Small intestine (tissue), 7 donors: ENCODE data around the gene TIAM1. TPM values are rescaled to one million over a fixed set of nuclear protein-coding genes. Genes with fewer than 3 reads are reported as not detected.
A peak's percentile ranks its signal among the peaks of the same experiment; 100 is the strongest.

Experiments
- DNase-seq, 2 donors: peaks; one replicate each; pipeline versions ENCODE4 v3.0.0 to v3.0.0-alpha.2; 2013
- FAIRE-seq: peaks from 2 replicates; lab custom pipeline; 2012; peaks lifted over from hg19 to GRCh38; lab: Jason Lieb, UNC
- H3K27ac ChIP-seq, 3 donors: one replicate each; pipeline ENCODE4 v1.5.1; 2013; ENCODE audit warnings: low read length in 2 of 3, mild to moderate bottlenecking in 2 of 3, control low read depth in 1 of 3, inconsistent platforms in 1 of 3, low read depth in 1 of 3, moderate library complexity in 1 of 3
- H3K27me3 ChIP-seq, 3 donors: one replicate each; pipeline ENCODE4 v1.6.1; 2013; ENCODE audit warnings: low read length in 3 of 3, inconsistent platforms in 1 of 3; ENCODE audit not compliant: control insufficient read depth in 3 of 3, insufficient read depth in 3 of 3
- H3K36me3 ChIP-seq, 3 donors: one replicate each; pipeline ENCODE4 v1.6.1; 2013; ENCODE audit warnings: low read length in 3 of 3, inconsistent platforms in 1 of 3, low read depth in 1 of 3, mild to moderate bottlenecking in 1 of 3, moderate library complexity in 1 of 3; ENCODE audit not compliant: control insufficient read depth in 3 of 3, insufficient read depth in 2 of 3
- H3K4me1 ChIP-seq, 3 donors: one replicate each; pipeline ENCODE4 v1.6.1; 2013; ENCODE audit warnings: low read length in 2 of 3, inconsistent platforms in 1 of 3, low read depth in 1 of 3, mild to moderate bottlenecking in 1 of 3, moderate library complexity in 1 of 3; ENCODE audit not compliant: control insufficient read depth in 3 of 3, insufficient read depth in 2 of 3
- H3K4me3 ChIP-seq, 3 donors: one replicate each; pipeline ENCODE4 v1.5.1; 2013; ENCODE audit warnings: low read length in 3 of 3, control low read depth in 1 of 3, inconsistent platforms in 1 of 3, low read depth in 1 of 3, mild to moderate bottlenecking in 1 of 3, moderate library complexity in 1 of 3
- H3K9me3 ChIP-seq, 2 donors: one replicate each; pipeline ENCODE4 v1.6.1; 2013; ENCODE audit warnings: low read depth in 1 of 2, low read length in 1 of 2; ENCODE audit not compliant: control insufficient read depth in 2 of 2, insufficient read depth in 1 of 2
- WGBS, 3 donors: extraction: QIAGEN DNeasy Blood & Tissue Kit; methylation state at CpG; one replicate each; pipeline ENCODE4 v1.1.7; 2013; 5-methylcytosine and 5-hydroxymethylcytosine counted together
- polyA plus RNA-seq, 4 donors: library from polyadenylated mRNA; stranded (reverse) in 3 of 4; unstranded in 1 of 4; fragments of 200-250 nt in 3 of 4; fragments of 120-200 nt in 1 of 4; gene quantifications; one replicate each; pipeline versions ENCODE4 v1.2.1 to v1.2.3, GENCODE V29; 2013
- donor health status: healthy with polysubstance abuse.
- donor health status: control.
- donor health status: control.
- donor health status: Bipolar disorder and iron deficiency.
- donor health status: healthy.

Gene TIAM1
- polyA plus RNA-seq, 4 donors = 0.45 to 4.1 (median 2.4) TPM

GRCh38 chr21:31205412-31205811 is 138.6 kb downstream of the TIAM1 start:
- 90 to 97% (median 92%) methylated on average over 1 of the region's 1 CpG for WGBS, 3 donors
- no peaks in the 10 kb centered on the region for H3K36me3 ChIP-seq
- no peaks in the 10 kb centered on the region for H3K4me1 ChIP-seq
- FAIRE-seq (no peak), DNase-seq (no peak)
- no peaks in the 10 kb centered on the region for H3K9me3 ChIP-seq
- H3K27ac ChIP-seq = no peak overlapping the region
- no peaks in the 10 kb centered on the region for H3K27me3 ChIP-seq
- H3K4me3 ChIP-seq = no peak overlapping the region

- no peak overlapping the region for H3K27ac ChIP-seq
- H3K27me3 ChIP-seq = no peaks in the 10 kb centered on the region
- no peak overlapping the region for H3K4me3 ChIP-seq
- no peaks in the 10 kb centered on the region for H3K36me3 ChIP-seq
- DNase-seq = no peak
- no peaks in the 10 kb centered on the region for H3K4me1 ChIP-seq
- no peaks in the 10 kb centered on the region for H3K9me3 ChIP-seq
- FAIRE-seq = no peak
- WGBS, 3 donors = 83 to 88% (median 85%) methylated on average over 3 of the region's 3 CpGs
These were observed 139.3 kb downstream of the TIAM1 start for GRCh38 chr21:31204801-31205200.

GRCh38 chr21:31203431-31204054 is 140.5 kb downstream of the TIAM1 start:
- Histone ChIP-seq H3K4me1 (no peaks in the 10 kb centered on the region), H3K9me3 (no peaks in the 10 kb centered on the region), H3K4me3 (no peak overlapping the region), H3K36me3 (no peaks in the 10 kb centered on the region), H3K27ac (no peak overlapping the region), H3K27me3 (no peaks in the 10 kb centered on the region)
- no peak for FAIRE-seq
- no peak for DNase-seq
- 58 to 65% (median 63%) methylated on average over 5 of the region's 5 CpGs for WGBS, 3 donors

- H3K27me3 ChIP-seq = no peaks in the 10 kb centered on the region
- WGBS, 3 donors = 67 to 86% (median 82%) methylated on average over 3 of the region's 3 CpGs
- DNase-seq = no peak
- FAIRE-seq = no peak
- no peaks in the 10 kb centered on the region for H3K4me1 ChIP-seq
- no peaks in the 10 kb centered on the region for H3K9me3 ChIP-seq
- no peak overlapping the region for H3K27ac ChIP-seq
- no peak overlapping the region for H3K4me3 ChIP-seq
- no peaks in the 10 kb centered on the region for H3K36me3 ChIP-seq
These were observed 142.5 kb downstream of the TIAM1 start for GRCh38 chr21:31201548-31201947.

GRCh38 chr21:31201144-31201543 is 142.9 kb downstream of the TIAM1 start:
- Histone ChIP-seq H3K36me3 (no peaks in the 10 kb centered on the region), H3K4me3 (no peak overlapping the region), H3K4me1 (no peaks in the 10 kb centered on the region), H3K9me3 (no peaks in the 10 kb centered on the region), H3K27ac (peak overlapping the region in 1 of 3 donors; percentile 9), H3K27me3 (no peaks in the 10 kb centered on the region)
- 25 to 35% (median 35%) methylated on average over 2 of the region's 2 CpGs for WGBS, 3 donors
- FAIRE-seq = no peak
- DNase-seq = no peak

GRCh38 chr21:31198575-31198974 is 145.5 kb downstream of the TIAM1 start:
- no peak overlapping the region for H3K27ac ChIP-seq
- FAIRE-seq = no peak
- 39 to 50% (median 42%) methylated on average over 4 of the region's 4 CpGs for WGBS, 3 donors

GRCh38 chr21:31196724-31197123 is 147.3 kb downstream of the TIAM1 start:
- Histone ChIP-seq H3K27me3 (no peaks in the 10 kb centered on the region), H3K4me3 (no peak overlapping the region), H3K36me3 (peaks cover 0 to 2% (median 0%) of the 10 kb centered on the region in 3 donors), H3K9me3 (no peaks in the 10 kb centered on the region), H3K4me1 (no peaks in the 10 kb centered on the region), H3K27ac (no peak overlapping the region)
- FAIRE-seq (no peak), DNase-seq (no peak)
- WGBS, 3 donors = 83 to 87% (median 87%) methylated on average over 2 of the region's 2 CpGs

More at GRCh38 chr21:31198575-31198974, 145.5 kb downstream of the TIAM1 start:
- H3K4me1 ChIP-seq = no peaks in the 10 kb centered on the region
- peak; percentile 56 to 58 for DNase-seq
- no peaks in the 10 kb centered on the region for H3K9me3 ChIP-seq
- H3K36me3 ChIP-seq = no peaks in the 10 kb centered on the region
- no peaks in the 10 kb centered on the region for H3K27me3 ChIP-seq
- no peak overlapping the region for H3K4me3 ChIP-seq

- Histone ChIP-seq H3K36me3 (peaks cover 0 to 2% (median 0%) of the 10 kb centered on the region in 3 donors), H3K9me3 (no peaks in the 10 kb centered on the region), H3K27me3 (no peaks in the 10 kb centered on the region), H3K4me3 (no peak overlapping the region), H3K4me1 (no peaks in the 10 kb centered on the region), H3K27ac (no peak overlapping the region)
- 42 to 48% (median 43%) methylated on average over 5 of the region's 5 CpGs for WGBS, 3 donors
- no peak for DNase-seq
- FAIRE-seq = no peak
These were observed 148.6 kb downstream of the TIAM1 start for GRCh38 chr21:31195334-31196015.
